Activated CD4-positive, CD25-positive, alpha-beta regulatory T cell (primary cell): Measurements from ENCODE around the gene TCHP.

Experiments used
- DNase-seq, 4 experiments: peaks; one replicate each; lab custom pipeline; 2025; lab: John Stamatoyannopoulos, UW

The TCHP gene

DNA sequence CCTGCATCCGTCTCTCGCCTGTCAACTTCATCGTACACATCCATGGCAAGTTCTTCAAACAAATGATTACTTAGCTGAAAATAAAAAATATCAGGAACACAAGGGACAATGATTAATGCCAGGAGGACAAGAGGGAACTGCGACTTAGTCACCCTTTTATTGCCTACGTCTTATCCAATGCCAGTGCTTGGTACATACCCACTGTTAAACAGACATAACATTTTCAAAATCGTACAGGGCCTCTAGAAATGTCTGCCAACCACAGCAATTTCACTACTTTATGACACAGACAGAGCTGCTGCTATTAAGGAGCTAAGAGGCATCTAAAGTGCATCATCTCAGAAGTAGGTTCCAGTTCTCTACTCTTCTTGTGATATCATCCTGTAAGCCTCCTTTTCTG is 61.5 kb downstream of the TCHP start:
- no peak for DNase-seq

DNA sequence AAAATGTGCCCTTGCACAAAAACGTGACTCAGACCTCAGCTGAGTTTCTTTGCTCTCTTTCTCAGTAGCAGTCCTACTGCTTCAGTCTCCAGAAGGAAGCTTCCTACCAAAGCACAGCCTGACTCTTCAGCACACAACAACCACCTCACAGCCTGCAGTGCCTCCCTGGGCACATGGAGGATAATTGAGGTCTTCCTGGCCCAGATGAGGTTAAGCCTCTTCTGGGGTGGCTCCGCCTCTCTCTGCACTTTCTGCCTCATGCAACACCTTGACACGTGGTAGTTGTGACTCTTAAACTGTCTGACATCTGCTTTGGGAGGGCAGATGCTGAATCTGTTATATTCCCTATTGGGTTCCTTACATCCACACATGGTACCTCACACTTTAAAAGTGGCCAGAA is 62.3 kb downstream of the TCHP start:
- DNase-seq: no peak

- no peak for DNase-seq
Observed at GRCh38 chr12:109963330-109963729, 63.3 kb downstream of the TCHP start.

GRCh38 chr12:109963743-109964429 is 63.8 kb downstream of the TCHP start:
- DNase-seq: no peak

GRCh38 chr12:109966546-109966945 is 66.5 kb downstream of the TCHP start:
- DNase-seq: no peak

GRCh38 chr12:109967383-109968031 is 67.4 kb downstream of the TCHP start:
- DNase-seq: no peak
